ENCODE results near the gene NUP62.

DNA sequence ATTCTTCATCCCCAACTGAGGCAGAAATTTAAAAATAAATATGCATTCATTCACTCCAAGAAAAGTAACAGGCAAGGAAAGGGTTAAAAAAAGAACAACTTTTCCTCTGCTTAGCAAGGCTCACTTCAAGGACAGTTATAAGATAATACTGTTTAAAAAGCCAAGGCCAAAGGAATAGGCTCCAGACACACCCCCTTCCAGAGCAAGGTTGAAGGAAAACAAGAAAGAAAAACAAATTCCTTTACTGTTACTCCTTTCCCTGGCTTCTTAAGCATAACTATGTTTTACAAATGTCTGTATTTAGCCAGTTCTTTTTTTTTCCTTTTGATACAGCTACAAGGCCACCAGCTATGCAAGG lies 23.2 kb upstream of the NUP62 start:
- TF ChIP-seq, protein P1, sequence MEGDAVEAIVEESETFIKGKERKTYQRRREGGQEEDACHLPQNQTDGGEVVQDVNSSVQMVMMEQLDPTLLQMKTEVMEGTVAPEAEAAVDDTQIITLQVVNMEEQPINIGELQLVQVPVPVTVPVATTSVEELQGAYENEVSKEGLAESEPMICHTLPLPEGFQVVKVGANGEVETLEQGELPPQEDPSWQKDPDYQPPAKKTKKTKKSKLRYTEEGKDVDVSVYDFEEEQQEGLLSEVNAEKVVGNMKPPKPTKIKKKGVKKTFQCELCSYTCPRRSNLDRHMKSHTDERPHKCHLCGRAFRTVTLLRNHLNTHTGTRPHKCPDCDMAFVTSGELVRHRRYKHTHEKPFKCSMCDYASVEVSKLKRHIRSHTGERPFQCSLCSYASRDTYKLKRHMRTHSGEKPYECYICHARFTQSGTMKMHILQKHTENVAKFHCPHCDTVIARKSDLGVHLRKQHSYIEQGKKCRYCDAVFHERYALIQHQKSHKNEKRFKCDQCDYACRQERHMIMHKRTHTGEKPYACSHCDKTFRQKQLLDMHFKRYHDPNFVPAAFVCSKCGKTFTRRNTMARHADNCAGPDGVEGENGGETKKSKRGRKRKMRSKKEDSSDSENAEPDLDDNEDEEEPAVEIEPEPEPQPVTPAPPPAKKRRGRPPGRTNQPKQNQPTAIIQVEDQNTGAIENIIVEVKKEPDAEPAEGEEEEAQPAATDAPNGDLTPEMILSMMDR (IDR thresholded peaks at IDR 0.05): no peak
- no peak for TF ChIP-seq POLR2A (IDR thresholded peaks at IDR 0.05)
